Right lobe of liver (tissue), 6 donors: Measurements from ENCODE around the gene ZNF354B. TPM values are rescaled to one million over a fixed set of nuclear protein-coding genes. Genes with fewer than 3 reads are reported as not detected.

ENCODE experiments used
- ATAC-seq, 4 donors: fragments of 200-7000 bp; cut with Tn5 transposase; one replicate each; pipeline ENCODE4 v1.9.1; 2020; ENCODE audit warnings: mild to moderate bottlenecking in 4 of 4, moderate library complexity in 4 of 4
- DNase-seq, 3 donors: peaks; one replicate each; pipeline ENCODE4 v3.0.0-alpha.2; 2020
- H3K27ac ChIP-seq, 3 donors: fragments of 200-600 bp; one replicate each; pipeline ENCODE4 v1.8.0; 2022
- H3K27me3 ChIP-seq, 2 donors: fragments of 200-600 bp; one replicate each; pipeline ENCODE4 v1.8.0; 2022
- H3K36me3 ChIP-seq, 4 donors: fragments of 200-600 bp; sonication (generic) in 1 of 4; one replicate each; pipeline versions ENCODE4 v1.5.1 to v1.8.0; 2017 to 2022; ENCODE audit warnings: control low read depth in 1 of 4
- H3K4me1 ChIP-seq, 4 donors: fragments of 200-600 bp; sonication (generic) in 1 of 4; one replicate each; pipeline versions ENCODE4 v1.5.1 to v1.8.0; 2017 to 2022; ENCODE audit warnings: control low read depth in 1 of 4
- H3K4me3 ChIP-seq, 3 donors: fragments of 200-600 bp; one replicate each; pipeline ENCODE4 v1.8.0; 2022
- H3K9me3 ChIP-seq, 4 donors: fragments of 200-600 bp; sonication (generic) in 1 of 4; one replicate each; pipeline versions ENCODE4 v1.5.1 to v1.8.0; 2017 to 2022; ENCODE audit warnings: control low read depth in 1 of 4
- POLR2A ChIP-seq: fragments of 450-650 bp; IDR thresholded peaks from one replicate; pipeline ENCODE4 v1.6.1; 2017; ENCODE audit warnings: antibody characterized with exemption, mild to moderate bottlenecking
- WGBS: methylation state at CpG from one replicate; pipeline ENCODE4 v1.1.6; 2018; ENCODE audit warnings: low coverage, low lambda C conversion rate; ENCODE audit not compliant: insufficient coverage; ENCODE audit errors: missing lambda C conversion rate; 5-methylcytosine and 5-hydroxymethylcytosine counted together
- intact Hi-C, 2 donors: fragments of 100-400 bp; cut with DNase I; formaldehyde crosslinking; loops; one replicate each; pipeline versions ENCODE4 v1.11.2 to v1.14.1; 2022
- small RNA-seq, 2 experiments: library from RNA; depleted of rRNA; stranded (forward); fragments of <200 nt; gene quantifications; one replicate each; pipeline ENCODE3, GENCODE V24; 2016
- total RNA-seq, 6 experiments: library from RNA; depleted of rRNA in 2 of 6; stranded (reverse); fragments of >200 nt in 2 of 6; fragmentation: NEBNext Ultra II Directional in 3 of 6; extraction: Animal tissue kit (Norgen Biotek cat#: 25700) in 3 of 6; gene quantifications; one replicate each; pipeline versions ENCODE4 v1.1.0 to v1.2.4, GENCODE V29; 2016 to 2023
- TF ChIP-seq, protein P1 (sequence below), 4 donors: fragments of 200-600 bp in 3 of 4; fragments of 450-650 bp in 1 of 4; IDR thresholded peaks; one replicate each; pipeline versions ENCODE4 v1.5.1 to v1.8.0; 2016 to 2022; ENCODE audit warnings: antibody characterized with exemption in 4 of 4, mild to moderate bottlenecking in 2 of 4
- donor health status: DM: no; HTN: yes; CAD: no.
- donor health status: DM: no; HTN: no; CAD: no.
- donor health status: DM: no; HTN: no; CAD: no.
- donor health status: DM: no; HTN: yes; CAD: no.
- donor health status: DM: no; HTN: yes; CAD: no.

ZNF354B gene
- total RNA-seq, 6 experiments from 2014 or later, result 2.0 to 7.2 (median 5.0) TPM

- no peak for ATAC-seq
- intact Hi-C loops, result no loop called here
- no peak for DNase-seq
- no peak overlapping the region for H3K4me3 ChIP-seq
- no peaks in the 10 kb centered on the region for H3K4me1 ChIP-seq
- TF ChIP-seq POLR2A, result no peak
- TF ChIP-seq, protein P1, sequence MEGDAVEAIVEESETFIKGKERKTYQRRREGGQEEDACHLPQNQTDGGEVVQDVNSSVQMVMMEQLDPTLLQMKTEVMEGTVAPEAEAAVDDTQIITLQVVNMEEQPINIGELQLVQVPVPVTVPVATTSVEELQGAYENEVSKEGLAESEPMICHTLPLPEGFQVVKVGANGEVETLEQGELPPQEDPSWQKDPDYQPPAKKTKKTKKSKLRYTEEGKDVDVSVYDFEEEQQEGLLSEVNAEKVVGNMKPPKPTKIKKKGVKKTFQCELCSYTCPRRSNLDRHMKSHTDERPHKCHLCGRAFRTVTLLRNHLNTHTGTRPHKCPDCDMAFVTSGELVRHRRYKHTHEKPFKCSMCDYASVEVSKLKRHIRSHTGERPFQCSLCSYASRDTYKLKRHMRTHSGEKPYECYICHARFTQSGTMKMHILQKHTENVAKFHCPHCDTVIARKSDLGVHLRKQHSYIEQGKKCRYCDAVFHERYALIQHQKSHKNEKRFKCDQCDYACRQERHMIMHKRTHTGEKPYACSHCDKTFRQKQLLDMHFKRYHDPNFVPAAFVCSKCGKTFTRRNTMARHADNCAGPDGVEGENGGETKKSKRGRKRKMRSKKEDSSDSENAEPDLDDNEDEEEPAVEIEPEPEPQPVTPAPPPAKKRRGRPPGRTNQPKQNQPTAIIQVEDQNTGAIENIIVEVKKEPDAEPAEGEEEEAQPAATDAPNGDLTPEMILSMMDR (IDR thresholded peaks at IDR 0.05), result no peak
- no peaks in the 10 kb centered on the region for H3K36me3 ChIP-seq
- 91% methylated on average over 11 of the region's 11 CpGs for WGBS
- no peaks in the 10 kb centered on the region for H3K27me3 ChIP-seq
- H3K27ac ChIP-seq, result no peak overlapping the region
- H3K9me3 ChIP-seq, result peaks cover 0 to 62% (median 33%) of the 10 kb centered on the region in 4 donors
These were observed 72.3 kb downstream of the ZNF354B start for GRCh38 chr5:178931846-178932760.

Small RNAs within 50 kb of the gene (small RNA-seq; reads per million reads assigned to genes)
- 0 reads per million in 2 experiments for gene AC126915.2
- gene AC126915.3, result 0 reads per million in 2 experiments

Other genes starting within 250 kb of the ZNF354B start
- gene CLK4, start 232.9 kb upstream of the ZNF354B start, total RNA-seq, result 10 to 100 TPM; 10.8 to 19.1 (median 11.7) TPM
- 1 to 10 TPM; 1.8 to 4.2 (median 2.5) TPM for gene ZNF354A, start 129.3 kb upstream of the ZNF354B start, total RNA-seq
- gene ZFP2, start 36.0 kb downstream of the ZNF354B start, total RNA-seq, result under 1 TPM; 0.18 to 0.71 (median 0.45) TPM
- gene ZNF454, start 81.2 kb downstream of the ZNF354B start, total RNA-seq, result under 1 TPM in 5 of 6 experiments, not detected in 1; 0.12 to 0.39 (median 0.27) TPM
- under 1 TPM in 1 of 6 experiments, not detected in 5; 0.05 TPM for gene GRM6, start 135.4 kb downstream of the ZNF354B start, total RNA-seq
- gene ZNF879, start 163.9 kb downstream of the ZNF354B start, total RNA-seq, result 1 to 10 TPM in 3 of 6 experiments, under 1 TPM in 3; 0.31 to 1.3 (median 0.94) TPM
- 1 to 10 TPM in 5 of 6 experiments, under 1 TPM in 1; 0.81 to 2.4 (median 1.4) TPM for gene ZNF354C, start 200.4 kb downstream of the ZNF354B start, total RNA-seq